ENCODE measurements around the gene MAB21L4.

DNA sequence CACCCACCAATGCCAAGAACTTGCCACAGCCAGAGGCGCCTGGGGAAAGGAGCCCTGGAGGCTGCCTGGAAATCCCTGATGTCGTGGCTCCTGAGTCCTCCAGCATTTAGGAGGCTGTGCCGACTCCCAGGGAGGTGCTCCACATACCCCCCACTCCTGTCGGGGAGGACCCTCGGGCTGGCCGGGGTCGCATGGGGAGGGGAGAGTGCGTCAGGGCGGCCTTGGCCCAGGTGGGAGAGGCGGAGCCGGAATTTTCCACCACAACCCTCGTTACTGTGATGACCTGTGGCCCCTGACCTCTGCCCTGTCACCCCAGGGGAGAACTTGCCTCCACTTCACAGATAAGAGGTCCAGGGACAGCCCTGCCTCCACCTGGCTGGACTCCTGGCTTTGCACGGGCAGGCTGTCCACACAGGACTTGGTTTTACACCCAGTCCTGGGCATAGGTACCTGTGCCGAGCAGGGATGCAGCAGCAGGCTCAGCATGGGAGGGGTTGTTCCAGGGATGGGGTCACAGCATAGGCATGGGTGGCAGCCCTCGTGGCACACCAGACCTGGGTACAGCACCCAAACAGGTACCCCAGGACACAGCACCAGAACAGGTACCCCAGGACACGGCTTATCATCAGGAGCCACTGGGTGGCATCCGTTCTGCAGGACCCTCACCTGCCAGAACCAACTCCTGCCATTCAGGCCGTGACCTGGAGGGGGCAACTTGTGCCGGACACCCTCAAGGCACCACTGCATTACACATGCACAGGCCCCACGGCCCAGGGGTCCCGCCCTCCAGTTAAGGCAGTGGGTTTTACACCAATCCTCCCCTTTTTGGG is 39.6 kb downstream of the MAB21L4 start:
- TF ChIP-seq, protein P1, sequence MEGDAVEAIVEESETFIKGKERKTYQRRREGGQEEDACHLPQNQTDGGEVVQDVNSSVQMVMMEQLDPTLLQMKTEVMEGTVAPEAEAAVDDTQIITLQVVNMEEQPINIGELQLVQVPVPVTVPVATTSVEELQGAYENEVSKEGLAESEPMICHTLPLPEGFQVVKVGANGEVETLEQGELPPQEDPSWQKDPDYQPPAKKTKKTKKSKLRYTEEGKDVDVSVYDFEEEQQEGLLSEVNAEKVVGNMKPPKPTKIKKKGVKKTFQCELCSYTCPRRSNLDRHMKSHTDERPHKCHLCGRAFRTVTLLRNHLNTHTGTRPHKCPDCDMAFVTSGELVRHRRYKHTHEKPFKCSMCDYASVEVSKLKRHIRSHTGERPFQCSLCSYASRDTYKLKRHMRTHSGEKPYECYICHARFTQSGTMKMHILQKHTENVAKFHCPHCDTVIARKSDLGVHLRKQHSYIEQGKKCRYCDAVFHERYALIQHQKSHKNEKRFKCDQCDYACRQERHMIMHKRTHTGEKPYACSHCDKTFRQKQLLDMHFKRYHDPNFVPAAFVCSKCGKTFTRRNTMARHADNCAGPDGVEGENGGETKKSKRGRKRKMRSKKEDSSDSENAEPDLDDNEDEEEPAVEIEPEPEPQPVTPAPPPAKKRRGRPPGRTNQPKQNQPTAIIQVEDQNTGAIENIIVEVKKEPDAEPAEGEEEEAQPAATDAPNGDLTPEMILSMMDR (IDR thresholded peaks at IDR 0.05; ENCODE audit: extremely low read depth in 1 of 2, insufficient read depth in 1 of 2, low read depth in 1 of 2, low read length in 2 of 2): peak in 1 of 2 donors; percentile 13
- no peak for TF ChIP-seq POLR2A (IDR thresholded peaks at IDR 0.05; ENCODE audit: low read depth, low read length)
- no peak for TF ChIP-seq FOS (IDR thresholded peaks at IDR 0.05; ENCODE audit: borderline replicate concordance, insufficient read depth, low read length)

Data from endothelial cell of umbilical vein (primary cell).